ENCODE measurements around the gene ESR2.
A peak's percentile ranks its signal among the peaks of the same experiment; 100 is the strongest.
"Not testable (repeated sequence)": the region's sequence is repeated elsewhere in the genome, so short reads cannot be mapped to it uniquely, and the experiment has no call there.

The ESR2 gene

DNA sequence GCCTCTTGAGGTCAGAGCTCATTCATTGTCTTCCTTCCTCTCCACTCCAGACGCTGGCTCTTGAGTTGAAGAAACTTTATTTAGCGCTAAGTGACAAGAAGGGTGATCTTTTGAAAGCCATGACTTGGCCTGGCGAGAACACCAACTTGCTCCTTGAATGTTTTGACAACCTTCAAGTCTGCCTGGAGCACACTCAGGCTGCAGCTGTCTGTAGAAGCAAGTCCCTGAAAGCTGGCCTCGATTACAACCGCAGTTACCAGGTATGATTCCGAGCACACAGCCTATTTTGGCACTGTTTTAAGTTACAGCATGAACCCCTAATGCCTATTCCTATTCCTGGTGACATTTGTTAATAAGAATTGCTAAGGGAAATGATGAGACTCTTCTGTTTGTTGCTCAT lies 167.6 kb downstream of the ESR2 start:
- DNase-seq (ENCODE audit: low read depth) = no peak

DNA sequence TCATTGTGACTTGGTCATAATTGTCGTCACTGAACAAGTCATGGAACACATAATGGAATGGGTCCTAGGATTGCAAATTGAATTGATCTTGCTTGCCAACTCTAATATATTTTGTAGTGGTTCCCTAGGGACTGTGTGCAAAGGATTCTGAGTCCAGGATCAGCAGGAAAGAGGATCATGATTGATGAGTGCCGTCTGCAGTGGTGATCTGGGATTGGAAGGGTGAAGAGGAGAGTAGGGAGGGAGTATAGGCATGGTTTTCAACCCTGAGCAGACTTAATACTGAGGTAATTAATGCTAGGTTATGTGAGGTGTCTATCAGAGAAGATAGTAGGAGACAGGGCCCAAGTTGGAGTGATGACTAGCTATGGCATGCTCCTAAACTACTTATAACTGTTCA lies 168.9 kb downstream of the ESR2 start:
- DNase-seq (ENCODE audit: low read depth) = no peak

DNA sequence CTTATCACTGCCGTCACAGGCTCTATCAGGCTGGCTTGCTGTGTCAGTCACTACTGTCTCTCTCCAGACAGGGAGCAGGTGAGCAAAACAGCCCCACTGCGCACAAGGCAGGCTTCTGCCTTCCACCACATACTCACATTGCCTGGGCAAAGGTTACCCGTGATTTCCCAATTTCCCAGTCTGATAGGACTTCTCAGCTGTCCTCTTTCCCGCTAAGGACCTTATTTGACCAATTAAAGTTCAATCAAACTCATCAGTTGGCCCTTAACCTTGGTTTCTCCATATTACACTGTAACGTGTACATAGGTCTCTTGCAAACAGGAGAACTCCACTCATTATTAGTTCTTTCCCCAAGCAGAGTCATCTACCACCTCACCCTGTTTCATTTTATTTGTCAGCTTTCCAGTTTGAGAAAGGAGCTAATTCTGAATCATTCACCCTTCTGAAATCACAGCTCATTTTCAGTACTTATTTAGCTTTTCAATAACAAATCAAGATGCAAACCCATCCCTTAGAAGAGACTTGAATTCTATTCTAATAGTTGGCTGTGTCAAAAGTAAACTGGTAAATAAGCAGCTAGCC lies 170.8 kb downstream of the ESR2 start:
- DNase-seq (ENCODE audit: low read depth) = no peak

- no peak for DNase-seq (ENCODE audit: low read depth)
Measured at GRCh38 chr14:64119980-64120379, 174.2 kb downstream of the ESR2 start.

GRCh38 chr14:64119500-64119899 lies 174.7 kb downstream of the ESR2 start:
- no peak for DNase-seq (ENCODE audit: low read depth)

DNA sequence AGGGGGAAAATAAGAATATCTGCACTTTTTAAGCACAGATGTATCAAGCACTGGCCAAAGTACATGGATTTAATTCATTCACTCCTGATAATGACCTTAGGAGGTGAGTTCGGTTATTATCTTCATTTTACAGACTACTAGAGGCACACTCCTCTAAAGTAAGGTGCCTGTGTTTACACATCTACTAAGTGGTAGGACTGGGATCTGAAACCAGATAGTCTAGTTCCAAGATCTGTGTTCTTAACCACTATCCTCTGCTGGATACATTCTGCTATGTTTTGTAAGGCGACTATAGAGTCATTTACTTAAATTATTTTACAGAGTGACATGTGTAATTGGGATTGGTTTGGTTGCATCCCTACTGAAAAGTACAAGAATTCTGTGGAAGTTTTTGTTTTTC lies 175.3 kb downstream of the ESR2 start:
- DNase-seq (ENCODE audit: low read depth) = no peak

DNA sequence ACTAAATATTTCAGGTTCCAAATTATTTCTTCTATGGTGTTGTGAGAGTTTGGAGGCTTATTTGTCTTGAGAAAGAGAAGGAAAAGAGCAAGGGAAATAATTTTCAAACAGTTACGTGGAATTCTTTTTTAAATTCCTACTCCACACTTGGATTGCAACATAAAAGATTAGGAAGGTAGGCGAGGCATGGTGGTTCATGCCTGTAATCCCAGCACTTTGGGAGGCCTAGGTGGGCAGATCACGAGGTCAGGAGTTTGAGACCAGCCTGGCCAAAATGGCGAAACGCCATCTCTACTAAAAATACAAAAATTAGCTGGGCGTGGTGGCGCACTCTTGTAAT lies 175.8 kb downstream of the ESR2 start:
- not testable (repeated sequence) for DNase-seq (ENCODE audit: low read depth)

GRCh38 chr14:64117671-64118402 lies 176.3 kb downstream of the ESR2 start:
- DNase-seq (ENCODE audit: low read depth) = peak; percentile 79

- DNase-seq (ENCODE audit: low read depth) = no peak
Measured at GRCh38 chr14:64115401-64115800, 178.8 kb downstream of the ESR2 start.

- DNase-seq (ENCODE audit: low read depth) = no peak
Measured at GRCh38 chr14:64114796-64115195, 179.4 kb downstream of the ESR2 start.

DNA sequence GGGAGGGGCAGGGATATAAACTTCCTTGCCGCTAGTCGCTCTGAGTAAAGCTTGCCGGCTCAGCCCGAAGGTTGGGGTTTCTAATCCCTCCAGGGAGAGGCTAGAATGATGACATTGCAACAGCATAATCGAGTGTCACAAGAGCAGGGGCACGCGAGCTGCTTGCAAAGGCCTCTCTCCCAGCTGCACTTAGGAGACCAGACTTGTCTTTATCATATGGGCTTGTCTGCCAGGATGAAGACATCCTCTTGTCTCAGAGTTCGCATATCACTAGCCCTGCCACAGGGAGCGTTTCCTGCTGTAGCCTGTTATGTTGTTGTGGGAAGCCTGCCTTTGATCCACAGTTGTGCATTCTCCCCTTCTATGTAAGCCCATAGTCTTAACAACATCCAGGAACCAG lies 180.0 kb downstream of the ESR2 start:
- no peak for DNase-seq (ENCODE audit: low read depth)

GRCh38 chr14:64112867-64113678 lies 181.1 kb downstream of the ESR2 start:
- DNase-seq (ENCODE audit: low read depth) = no peak

DNA sequence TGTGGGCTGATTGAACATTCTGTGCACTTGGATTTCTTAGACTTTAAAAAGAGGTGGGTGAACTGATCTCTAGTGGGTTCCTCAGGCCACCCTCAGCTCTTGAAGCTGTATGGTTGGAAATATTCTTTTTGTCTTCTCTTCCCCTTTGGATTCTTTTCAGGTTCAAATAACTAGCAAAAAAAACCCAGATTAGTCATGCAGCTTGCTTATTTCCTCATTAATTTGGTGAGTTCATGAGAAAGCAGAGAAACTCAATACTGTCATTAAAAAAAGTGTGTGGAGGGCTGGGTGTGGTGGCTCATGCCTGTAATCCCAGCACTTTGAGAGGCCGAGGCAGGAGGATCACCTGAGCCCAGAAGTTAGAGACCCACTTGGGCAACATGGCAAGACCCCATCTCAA lies 183.4 kb downstream of the ESR2 start:
- no peak for DNase-seq (ENCODE audit: low read depth)

DNA sequence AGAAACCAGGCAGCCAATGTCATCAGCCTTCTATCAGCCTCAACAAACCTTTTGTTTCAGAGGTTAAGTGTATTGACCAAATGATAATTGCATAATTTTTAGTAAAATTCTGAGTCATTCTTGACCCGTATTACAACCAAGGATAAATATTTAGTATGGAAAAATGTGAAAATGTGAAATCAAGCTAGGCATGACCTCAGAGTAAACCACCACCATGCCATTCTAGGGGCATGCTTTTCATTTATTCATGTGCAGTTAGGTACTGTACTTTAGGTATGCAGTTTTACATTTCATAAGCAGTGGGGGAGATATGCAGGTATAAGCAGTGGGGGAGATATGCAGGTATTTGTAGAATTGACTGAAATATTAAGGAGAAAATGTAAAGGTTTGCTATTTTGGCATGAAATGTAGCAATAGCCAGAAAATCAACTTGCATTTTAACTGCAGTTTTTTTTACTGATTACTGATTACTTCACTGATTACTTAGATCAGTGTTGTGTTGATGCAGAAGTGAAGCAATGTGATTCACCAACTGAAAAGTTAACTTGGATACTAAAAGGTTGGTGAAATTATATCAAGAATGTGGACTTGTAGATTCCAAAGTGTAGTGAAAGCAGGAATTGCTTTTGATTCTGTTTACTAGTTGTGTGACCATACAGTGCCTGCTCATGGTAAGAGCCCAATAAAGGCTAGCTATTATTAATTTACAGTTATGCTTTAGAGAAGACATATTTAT lies 184.2 kb downstream of the ESR2 start:
- no peak for DNase-seq (ENCODE audit: low read depth)

- DNase-seq (ENCODE audit: low read depth) = no peak
Measured at GRCh38 chr14:64107438-64107837, 186.7 kb downstream of the ESR2 start.

- no peak for DNase-seq (ENCODE audit: low read depth)
Measured at GRCh38 chr14:64098120-64098519, 196.1 kb downstream of the ESR2 start.

- peak; percentile 84 for DNase-seq (ENCODE audit: low read depth)
Measured at GRCh38 chr14:64095620-64096019, 198.6 kb downstream of the ESR2 start.

GRCh38 chr14:64092940-64093339 lies 201.2 kb downstream of the ESR2 start:
- DNase-seq (ENCODE audit: low read depth) = no peak

DNA sequence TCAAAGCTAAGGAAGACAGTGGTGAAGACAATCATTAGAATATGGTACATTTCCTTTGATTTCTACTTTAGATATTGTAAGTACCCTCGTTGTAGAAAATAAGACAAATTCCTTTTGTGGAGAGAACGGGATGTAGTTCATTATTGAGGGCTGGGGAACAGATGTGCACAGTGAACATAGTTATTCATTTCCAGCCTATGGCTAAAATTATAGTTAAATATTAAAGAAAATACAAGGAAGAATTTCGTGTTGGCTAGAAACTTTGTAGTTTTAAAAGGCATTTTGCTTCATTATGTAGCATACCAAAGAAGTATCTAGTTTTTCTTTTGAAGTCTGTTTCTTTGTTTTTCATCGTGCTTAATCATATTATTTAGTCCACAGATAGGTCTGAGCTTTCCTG lies 201.8 kb downstream of the ESR2 start:
- no peak for DNase-seq (ENCODE audit: low read depth)

GRCh38 chr14:64091217-64091616 lies 203.0 kb downstream of the ESR2 start:
- DNase-seq (ENCODE audit: low read depth) = no peak

GRCh38 chr14:64089920-64090319 lies 204.3 kb downstream of the ESR2 start:
- no peak for DNase-seq (ENCODE audit: low read depth)

DNA sequence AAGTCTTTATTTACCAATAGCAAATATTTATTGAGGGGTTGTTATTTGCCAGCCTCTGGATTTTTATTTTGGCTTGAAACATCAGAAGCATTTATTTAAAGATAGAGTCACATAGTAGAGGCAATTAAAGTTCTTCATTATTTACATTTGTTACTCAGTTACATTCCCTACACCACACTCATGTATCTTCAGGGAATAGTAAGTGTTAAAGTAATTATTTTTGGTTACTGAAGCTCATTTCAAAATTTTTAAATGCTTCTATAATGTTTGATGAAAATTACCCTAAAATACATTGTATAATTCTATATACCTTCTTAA lies 205.6 kb downstream of the ESR2 start:
- no peak for DNase-seq (ENCODE audit: low read depth)

DNA sequence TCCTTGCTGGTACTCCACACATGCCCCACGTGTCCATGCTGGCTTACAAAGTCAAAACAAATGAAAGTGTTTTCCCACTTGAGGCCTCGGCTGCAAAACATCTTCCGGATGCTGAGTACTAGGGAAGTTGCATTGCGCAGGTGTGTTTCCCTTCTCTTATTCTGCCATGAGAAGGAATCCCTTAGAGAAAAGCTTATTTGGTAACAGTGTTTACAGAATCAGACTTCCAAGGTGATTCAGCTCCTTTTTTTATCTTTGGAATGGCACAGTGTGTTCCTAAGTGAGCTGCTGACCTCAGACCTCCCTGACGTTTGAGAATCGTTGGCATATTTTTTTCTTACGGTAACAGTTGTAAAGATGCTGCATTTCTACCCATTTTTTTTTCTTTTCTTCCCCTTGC lies 211.3 kb downstream of the ESR2 start:
- DNase-seq (ENCODE audit: low read depth) = no peak
